SK-N-MC (cell line): Measurements from ENCODE around the gene MIXL1.

Source experiments
- EZH2 ChIP-seq: fragments of 200-600 bp; sonication (generic); IDR thresholded peaks from one replicate; pipeline ENCODE4 v1.6.1; 2017; ENCODE audit warnings: antibody characterized with exemption
- FOXP2 ChIP-seq: optimal IDR thresholded peaks from 2 replicates; pipeline ENCODE3; 2011; ENCODE audit warnings: mild to moderate bottlenecking, moderate library complexity; ENCODE audit not compliant: insufficient read depth; ENCODE audit errors: extremely low read length, control extremely low read depth
- POLR2AphosphoS5 ChIP-seq: IDR thresholded peaks from 2 replicates; pipeline ENCODE4 v1.6.1; 2012; ENCODE audit warnings: mild to moderate bottlenecking, low read depth, low read length, borderline replicate concordance

DNA sequence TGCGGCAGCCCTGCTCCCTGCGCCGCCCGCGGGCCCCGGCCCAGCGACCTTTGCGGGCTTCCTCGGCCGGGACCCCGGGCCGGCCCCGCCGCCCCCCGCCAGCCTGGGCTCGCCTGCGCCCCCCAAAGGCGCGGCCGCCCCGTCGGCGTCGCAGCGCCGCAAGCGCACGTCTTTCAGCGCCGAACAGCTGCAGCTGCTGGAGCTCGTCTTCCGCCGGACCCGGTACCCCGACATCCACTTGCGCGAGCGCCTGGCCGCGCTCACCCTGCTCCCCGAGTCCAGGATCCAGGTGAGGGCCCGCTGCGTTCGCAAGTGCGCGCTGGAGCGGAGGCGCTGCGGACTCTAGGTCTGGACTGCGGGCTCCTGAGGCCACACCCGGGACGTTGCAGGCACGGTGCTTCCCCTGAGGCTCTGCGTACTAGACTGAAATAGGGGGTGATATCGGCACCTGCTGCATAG lies 351 bp downstream of the MIXL1 start:
- TF ChIP-seq EZH2, result no peak
- no peak for TF ChIP-seq POLR2AphosphoS5
- TF ChIP-seq FOXP2, result no peak
